Measurements from ENCODE around the gene GPR55. TPM values are rescaled to one million over a fixed set of nuclear protein-coding genes. Genes with fewer than 3 reads are reported as not detected.

GPR55 gene
- total RNA-seq, 1 experiment from 2014 or later = not detected

DNA sequence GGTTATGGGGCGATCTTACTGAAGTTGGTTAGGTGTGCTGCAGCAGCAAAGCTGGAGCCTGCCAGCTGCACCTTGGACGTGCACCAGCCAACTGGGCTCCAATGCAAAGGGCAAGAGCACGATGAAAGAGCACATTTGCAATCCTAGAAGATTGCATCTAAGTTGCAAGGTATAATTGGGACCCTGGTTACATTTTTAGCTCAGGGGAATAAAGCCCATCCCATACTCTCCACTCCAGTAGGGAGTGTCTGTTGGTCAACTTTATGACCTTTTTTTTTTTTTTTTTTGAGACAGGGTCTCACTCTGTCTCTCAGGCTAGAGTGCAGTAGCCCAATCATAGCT is 22.2 kb upstream of the GPR55 start:
- no peak overlapping the region for H3K4me3 Mint-ChIP-seq (ENCODE audit: low read depth, unreplicated experiment)
- no peak for TF ChIP-seq CTCF (IDR thresholded peaks at IDR 0.05; ENCODE audit: unreplicated experiment)
- no peak for DNase-seq
- no peak overlapping the region for H3K27ac Mint-ChIP-seq (ENCODE audit: unreplicated experiment)
- no TSS peak for BruUV-seq (replicated peaks)
- intact Hi-C loops (cut with micrococcal nuclease; ENCODE audit: unreplicated experiment) = no loop called here
- no peaks in the 10 kb centered on the region for H3K4me1 Mint-ChIP-seq (ENCODE audit: low read depth, unreplicated experiment)
- no peaks in the 10 kb centered on the region for H3K36me3 Mint-ChIP-seq (ENCODE audit: insufficient read depth, unreplicated experiment)
- no peaks in the 10 kb centered on the region for H3K9me3 Mint-ChIP-seq (ENCODE audit: low read depth, unreplicated experiment)
- CTCF ChIA-PET = interaction anchor here (1.4 kb wide), 1 partner anchor 10 kb away, joined by 4 read pairs; no protein-coding TSS in a partner anchor
- H3K27me3 Mint-ChIP-seq (ENCODE audit: unreplicated experiment) = peaks cover 89% of the 10 kb centered on the region

GRCh38 chr2:230946429-230947234 is 21.6 kb upstream of the GPR55 start:
- CTCF ChIA-PET = interaction anchor here (1.4 kb wide), 1 partner anchor 10 kb away, joined by 4 read pairs; no protein-coding TSS in a partner anchor
- no peak overlapping the region for H3K27ac Mint-ChIP-seq (ENCODE audit: unreplicated experiment)
- TF ChIP-seq CTCF (IDR thresholded peaks at IDR 0.05; ENCODE audit: unreplicated experiment) = no peak
- no peak overlapping the region for H3K4me3 Mint-ChIP-seq (ENCODE audit: low read depth, unreplicated experiment)
- no peaks in the 10 kb centered on the region for H3K9me3 Mint-ChIP-seq (ENCODE audit: low read depth, unreplicated experiment)
- H3K4me1 Mint-ChIP-seq (ENCODE audit: low read depth, unreplicated experiment) = no peaks in the 10 kb centered on the region
- BruUV-seq (replicated peaks) = no TSS peak
- intact Hi-C loops (cut with micrococcal nuclease; ENCODE audit: unreplicated experiment) = no loop called here
- no peak for DNase-seq
- H3K36me3 Mint-ChIP-seq (ENCODE audit: insufficient read depth, unreplicated experiment) = no peaks in the 10 kb centered on the region
- peaks cover 91% of the 10 kb centered on the region for H3K27me3 Mint-ChIP-seq (ENCODE audit: unreplicated experiment)

- Mint-ChIP-seq H3K27ac (ENCODE audit: unreplicated experiment) (no peak overlapping the region), H3K27me3 (ENCODE audit: unreplicated experiment) (peaks cover 80% of the 10 kb centered on the region), H3K36me3 (ENCODE audit: insufficient read depth, unreplicated experiment) (no peaks in the 10 kb centered on the region), H3K4me3 (ENCODE audit: low read depth, unreplicated experiment) (no peak overlapping the region), H3K9me3 (ENCODE audit: low read depth, unreplicated experiment) (no peaks in the 10 kb centered on the region), H3K4me1 (ENCODE audit: low read depth, unreplicated experiment) (no peaks in the 10 kb centered on the region)
- DNase-seq = no peak
- BruUV-seq (replicated peaks) = no TSS peak
- CTCF ChIA-PET = no interaction called here
- intact Hi-C loops (cut with micrococcal nuclease; ENCODE audit: unreplicated experiment) = no loop called here
- no peak for TF ChIP-seq CTCF (IDR thresholded peaks at IDR 0.05; ENCODE audit: unreplicated experiment)
Measured at GRCh38 chr2:230944757-230945372, 19.8 kb upstream of the GPR55 start.

GRCh38 chr2:230944123-230944653 is 19.1 kb upstream of the GPR55 start:
- H3K27ac Mint-ChIP-seq (ENCODE audit: unreplicated experiment) = no peak overlapping the region
- no TSS peak for BruUV-seq (replicated peaks)
- no peak overlapping the region for H3K4me3 Mint-ChIP-seq (ENCODE audit: low read depth, unreplicated experiment)
- H3K36me3 Mint-ChIP-seq (ENCODE audit: insufficient read depth, unreplicated experiment) = no peaks in the 10 kb centered on the region
- intact Hi-C loops (cut with micrococcal nuclease; ENCODE audit: unreplicated experiment) = no loop called here
- no peaks in the 10 kb centered on the region for H3K9me3 Mint-ChIP-seq (ENCODE audit: low read depth, unreplicated experiment)
- CTCF ChIA-PET = no interaction called here
- peaks cover 83% of the 10 kb centered on the region for H3K27me3 Mint-ChIP-seq (ENCODE audit: unreplicated experiment)
- H3K4me1 Mint-ChIP-seq (ENCODE audit: low read depth, unreplicated experiment) = no peaks in the 10 kb centered on the region
- TF ChIP-seq CTCF (IDR thresholded peaks at IDR 0.05; ENCODE audit: unreplicated experiment) = no peak
- DNase-seq = no peak
